ENCODE results near the gene GPX6.
A peak's percentile ranks its signal among the peaks of the same experiment; 100 is the strongest.
"Not testable (repeated sequence)": the region's sequence is repeated elsewhere in the genome, so short reads cannot be mapped to it uniquely, and the experiment has no call there.

Gene GPX6

DNA sequence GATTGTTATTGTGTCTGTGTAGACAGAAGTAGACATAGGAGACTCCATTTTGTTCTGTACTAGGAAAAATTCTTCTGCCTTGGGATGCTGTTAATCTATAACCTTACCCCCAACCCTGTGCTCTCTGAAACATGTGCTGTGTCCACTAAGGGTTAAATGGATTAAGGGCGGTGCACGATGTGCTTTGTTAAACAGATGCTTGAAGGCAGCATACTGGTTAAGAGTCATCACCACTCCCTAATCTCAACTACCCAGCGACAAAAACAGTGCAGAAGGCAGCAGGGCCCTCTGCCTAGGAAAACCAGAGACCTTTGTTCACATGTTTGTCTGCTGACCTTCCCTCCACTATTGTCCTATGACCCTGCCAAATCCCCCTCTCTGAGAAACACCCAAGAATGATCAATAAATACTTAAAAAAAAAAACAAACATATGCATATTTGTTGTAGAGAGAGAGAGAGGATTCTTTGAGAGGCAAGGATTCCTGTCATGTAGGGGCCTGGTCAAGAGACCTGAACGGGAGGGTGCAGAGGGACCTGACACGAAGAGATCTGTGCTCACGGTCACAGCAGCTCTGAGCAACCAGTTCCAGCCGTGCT, 12.8 kb downstream of the GPX6 start:
- not testable (repeated sequence) for H3K36me3 Mint-ChIP-seq (ENCODE audit: low read depth); H3K4me1 Mint-ChIP-seq (ENCODE audit: low read depth); H3K4me3 Mint-ChIP-seq; H3K27ac Mint-ChIP-seq; H3K9me3 Mint-ChIP-seq
- peaks cover 16% of the 10 kb centered on the region for H3K27me3 Mint-ChIP-seq

DNA sequence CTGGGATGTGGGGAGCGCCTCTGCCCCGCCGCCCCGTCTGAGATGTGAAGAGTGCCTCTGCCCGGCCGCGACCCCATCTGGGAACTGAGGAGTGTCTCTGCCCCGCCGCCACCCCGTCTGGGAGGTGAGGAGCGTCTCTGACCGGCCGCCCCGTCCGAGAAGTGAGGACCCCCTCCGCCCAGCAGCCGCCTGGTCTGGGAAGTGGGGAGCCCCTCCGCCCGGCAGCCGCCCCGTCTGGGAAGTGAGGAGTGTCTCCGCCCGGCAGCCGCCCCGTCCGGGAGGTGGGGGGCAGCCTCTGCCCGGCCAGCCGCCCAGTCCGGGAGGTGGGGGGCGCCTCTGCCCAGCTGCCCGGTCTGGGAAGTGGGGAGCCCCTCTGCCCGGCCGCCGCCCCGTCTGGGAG, 13.5 kb downstream of the GPX6 start:
- H3K4me1 Mint-ChIP-seq (ENCODE audit: low read depth); H3K27ac Mint-ChIP-seq; H3K4me3 Mint-ChIP-seq; H3K36me3 Mint-ChIP-seq (ENCODE audit: low read depth); H3K9me3 Mint-ChIP-seq: not testable (repeated sequence)
- peaks cover 14% of the 10 kb centered on the region for H3K27me3 Mint-ChIP-seq

DNA sequence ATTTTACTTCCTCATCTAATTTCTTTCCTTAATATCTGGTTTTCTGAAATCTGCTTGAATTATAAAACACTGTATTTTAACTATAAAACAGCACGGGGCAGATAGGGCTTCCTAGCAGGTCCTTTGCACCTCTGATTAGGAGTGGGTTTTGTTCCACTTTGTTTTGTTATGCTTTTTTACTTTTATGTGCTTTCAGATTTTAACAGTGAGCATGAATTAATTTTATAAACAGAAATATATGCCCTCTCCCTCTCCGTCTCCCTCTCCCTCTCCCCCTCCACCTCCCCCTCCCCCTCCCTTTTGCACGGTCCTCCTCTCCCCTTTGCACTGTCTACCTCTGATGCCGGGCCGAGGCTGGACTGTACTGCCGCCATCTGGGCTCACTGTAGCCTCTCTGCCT, 14.3 kb downstream of the GPX6 start:
- no peaks in the 10 kb centered on the region for H3K4me1 Mint-ChIP-seq (ENCODE audit: low read depth)
- no peaks in the 10 kb centered on the region for H3K36me3 Mint-ChIP-seq (ENCODE audit: low read depth)
- peaks cover 10% of the 10 kb centered on the region for H3K27me3 Mint-ChIP-seq
- no peak overlapping the region for H3K27ac Mint-ChIP-seq
- no peaks in the 10 kb centered on the region for H3K9me3 Mint-ChIP-seq
- no peak overlapping the region for H3K4me3 Mint-ChIP-seq

DNA sequence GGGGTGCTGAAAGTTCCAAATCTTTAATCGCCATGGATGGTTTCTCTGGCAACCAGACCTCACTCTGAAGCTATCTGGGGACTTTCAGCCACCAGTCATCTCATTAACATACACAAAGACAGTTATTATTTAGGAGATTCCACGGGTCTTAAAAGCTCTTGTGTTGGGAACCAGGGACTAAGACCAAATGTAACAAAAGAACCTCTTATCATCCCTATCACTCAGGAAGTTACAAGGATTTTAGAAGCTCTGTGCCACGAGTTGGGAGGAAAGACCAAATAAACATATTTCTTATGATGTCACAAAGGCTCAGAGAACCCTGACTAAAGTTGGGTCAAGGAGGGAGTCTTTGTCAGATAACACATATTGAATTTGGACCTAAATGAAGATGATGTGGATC, 17.7 kb downstream of the GPX6 start:
- no peak overlapping the region for H3K4me3 Mint-ChIP-seq
- no peaks in the 10 kb centered on the region for H3K36me3 Mint-ChIP-seq (ENCODE audit: low read depth)
- H3K27me3 Mint-ChIP-seq: peaks cover 23% of the 10 kb centered on the region
- H3K4me1 Mint-ChIP-seq (ENCODE audit: low read depth): no peaks in the 10 kb centered on the region
- no peak overlapping the region for H3K27ac Mint-ChIP-seq
- H3K9me3 Mint-ChIP-seq: no peaks in the 10 kb centered on the region

DNA sequence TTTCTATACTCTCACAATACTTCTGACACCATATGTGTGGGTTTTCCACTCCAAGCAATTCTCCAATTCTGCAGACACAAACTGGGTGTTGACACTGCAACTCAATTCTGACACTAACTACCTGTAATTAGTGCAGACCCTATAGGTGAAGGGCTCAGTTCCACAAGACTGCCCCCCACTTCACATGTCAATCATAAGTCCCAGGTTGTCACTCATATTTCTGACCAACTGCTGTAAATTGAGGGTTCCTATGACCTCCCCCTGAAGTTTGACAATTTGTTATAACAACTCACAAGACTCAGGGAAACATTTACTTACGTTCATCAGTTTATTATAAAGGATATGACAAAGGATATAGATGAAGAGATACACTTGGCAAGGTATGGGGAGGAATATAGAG, 18.3 kb downstream of the GPX6 start:
- Mint-ChIP-seq H3K36me3 (ENCODE audit: low read depth) (no peaks in the 10 kb centered on the region), H3K4me3 (no peak overlapping the region), H3K9me3 (no peaks in the 10 kb centered on the region), H3K27ac (no peak overlapping the region), H3K27me3 (peaks cover 28% of the 10 kb centered on the region), H3K4me1 (ENCODE audit: low read depth) (no peaks in the 10 kb centered on the region)

DNA sequence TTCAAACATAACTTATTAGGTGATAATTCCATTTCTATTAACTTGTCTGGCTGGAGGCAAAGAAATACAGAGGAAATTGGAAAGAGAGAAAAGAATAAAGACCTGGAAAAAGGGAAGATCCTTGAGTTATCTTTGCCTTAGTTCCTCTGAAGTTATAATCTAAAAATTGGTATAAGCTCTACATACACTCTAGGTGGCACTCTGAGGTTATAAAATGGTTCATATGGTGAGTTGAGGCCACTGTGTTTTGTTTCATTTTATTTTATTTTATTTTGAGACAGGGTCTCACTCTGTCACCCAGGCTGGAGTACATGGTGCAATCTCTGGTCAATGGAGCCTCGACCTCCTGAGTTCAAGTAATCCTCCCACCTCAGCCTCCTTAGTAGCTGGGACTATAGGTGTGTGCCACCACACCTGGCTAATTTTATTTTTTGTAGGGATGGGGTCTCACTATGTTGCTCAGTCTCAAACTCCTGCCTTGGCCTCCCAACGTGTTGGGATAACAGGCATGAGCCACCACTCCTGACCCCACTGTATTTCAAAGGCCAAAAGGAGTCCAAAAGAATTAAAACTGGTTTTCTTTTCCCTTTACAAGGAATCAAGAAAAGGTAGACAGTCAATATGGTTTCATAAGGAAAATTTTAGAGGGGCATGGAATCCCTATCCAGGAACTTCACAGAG, 19.4 kb downstream of the GPX6 start:
- Mint-ChIP-seq H3K27ac (no peak overlapping the region), H3K4me1 (ENCODE audit: low read depth) (peaks cover 7% of the 10 kb centered on the region), H3K36me3 (ENCODE audit: low read depth) (no peaks in the 10 kb centered on the region), H3K4me3 (no peak overlapping the region), H3K27me3 (peaks cover 38% of the 10 kb centered on the region), H3K9me3 (no peaks in the 10 kb centered on the region)

DNA sequence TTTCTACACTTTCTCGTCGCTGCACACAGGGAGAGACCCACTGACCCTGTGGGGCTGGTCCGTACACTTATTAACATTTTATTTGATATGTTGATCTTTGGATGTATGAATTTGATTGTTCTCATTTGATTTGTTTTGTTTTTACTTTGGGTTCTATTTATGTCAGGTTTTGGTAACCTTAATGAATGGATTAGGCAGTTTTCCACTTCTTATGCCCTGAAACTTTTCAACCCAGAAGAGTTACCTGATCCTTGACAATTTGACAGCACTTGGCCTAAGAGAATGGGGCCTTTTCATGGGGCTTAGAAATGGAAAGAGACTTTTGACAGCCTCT, 23.6 kb downstream of the GPX6 start:
- Mint-ChIP-seq H3K36me3 (ENCODE audit: low read depth) (no peaks in the 10 kb centered on the region), H3K27ac (no peak overlapping the region), H3K4me1 (ENCODE audit: low read depth) (peaks cover 28% of the 10 kb centered on the region), H3K4me3 (no peak overlapping the region), H3K9me3 (no peaks in the 10 kb centered on the region), H3K27me3 (peaks cover 68% of the 10 kb centered on the region)

DNA sequence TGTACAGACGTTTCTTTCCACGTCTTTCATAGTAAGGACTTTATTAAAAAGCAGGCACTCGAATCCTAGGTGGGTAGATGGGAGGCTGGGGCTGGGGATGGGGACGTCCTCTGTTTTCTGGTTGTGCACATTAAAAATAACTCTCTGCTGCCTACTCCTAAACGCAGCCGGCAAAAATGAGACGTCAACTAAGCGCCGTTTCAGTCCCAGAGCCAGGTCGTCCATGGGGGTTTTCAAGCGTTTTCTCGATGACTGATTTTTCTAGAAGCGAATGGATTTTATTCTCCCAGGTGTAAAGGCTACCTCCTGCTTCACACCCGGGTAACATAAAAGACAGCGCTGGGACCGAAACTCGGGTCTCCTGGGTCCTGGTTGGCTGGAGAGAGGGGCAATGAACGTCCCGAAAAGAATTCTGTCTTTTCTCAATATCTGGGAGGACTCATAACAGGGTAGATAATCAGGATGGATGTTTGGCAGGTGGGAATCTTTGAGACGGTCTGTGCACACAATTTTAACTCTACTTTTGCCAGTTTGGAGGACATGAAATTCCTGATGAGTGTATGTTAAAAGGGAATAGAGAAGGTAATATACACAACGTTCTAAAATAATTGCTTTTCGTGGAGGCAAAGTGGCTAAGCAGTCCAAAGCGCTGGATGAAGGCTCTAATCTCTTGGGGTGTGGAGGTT, 25.2 kb downstream of the GPX6 start:
- Mint-ChIP-seq H3K9me3 (peaks cover 2% of the 10 kb centered on the region), H3K4me1 (ENCODE audit: low read depth) (peaks cover 28% of the 10 kb centered on the region), H3K27ac (peak overlapping the region; percentile 32), H3K36me3 (ENCODE audit: low read depth) (no peaks in the 10 kb centered on the region), H3K4me3 (peak overlapping the region; percentile 75), H3K27me3 (peaks cover 68% of the 10 kb centered on the region)

DNA sequence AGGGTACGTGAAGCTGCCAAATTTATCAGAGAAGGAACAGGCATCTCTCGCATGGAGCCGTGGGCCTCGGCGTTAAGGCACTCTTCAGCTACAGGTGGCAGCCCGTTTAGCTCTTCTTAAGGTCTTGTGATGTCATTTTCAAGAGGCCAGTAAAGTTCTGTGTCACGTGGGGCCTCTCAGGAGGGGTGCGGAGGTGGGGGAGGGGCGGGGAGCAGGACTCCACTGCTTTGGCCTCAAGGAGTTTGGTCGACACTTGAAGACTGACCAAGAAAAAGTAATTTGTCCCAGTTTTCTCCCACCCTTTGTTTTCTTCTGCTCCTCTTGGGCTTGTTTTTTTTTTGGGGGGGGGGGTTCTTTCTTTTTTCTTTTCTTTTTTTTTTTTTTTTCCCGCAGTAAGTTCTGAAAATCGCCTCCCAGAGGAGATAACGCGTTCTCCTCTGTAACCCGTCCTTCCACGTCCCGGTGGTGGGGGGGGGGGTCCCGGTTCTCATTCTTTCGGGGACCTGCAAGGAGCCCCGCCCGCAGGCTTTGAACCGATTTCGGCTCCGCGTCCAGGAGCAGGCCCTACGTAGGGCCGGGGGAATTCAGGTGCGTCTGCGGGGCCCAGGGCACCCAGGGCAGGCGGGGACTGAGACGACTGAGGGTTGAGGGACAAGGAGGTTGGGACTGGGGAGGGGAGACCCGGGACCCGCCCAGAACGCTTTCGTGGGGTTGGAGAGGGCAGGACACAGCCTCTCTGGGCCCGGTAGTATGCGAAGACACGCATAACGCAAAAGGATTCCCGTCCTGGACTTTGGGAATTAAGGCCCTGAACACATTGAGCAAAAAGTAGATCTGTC, 26.0 kb downstream of the GPX6 start:
- peak overlapping the region; percentile 32 for H3K27ac Mint-ChIP-seq
- H3K36me3 Mint-ChIP-seq (ENCODE audit: low read depth): no peaks in the 10 kb centered on the region
- H3K27me3 Mint-ChIP-seq: peaks cover 70% of the 10 kb centered on the region
- H3K4me1 Mint-ChIP-seq (ENCODE audit: low read depth): peaks cover 28% of the 10 kb centered on the region
- H3K4me3 Mint-ChIP-seq: peak overlapping the region; percentile 75
- peaks cover 5% of the 10 kb centered on the region for H3K9me3 Mint-ChIP-seq

DNA sequence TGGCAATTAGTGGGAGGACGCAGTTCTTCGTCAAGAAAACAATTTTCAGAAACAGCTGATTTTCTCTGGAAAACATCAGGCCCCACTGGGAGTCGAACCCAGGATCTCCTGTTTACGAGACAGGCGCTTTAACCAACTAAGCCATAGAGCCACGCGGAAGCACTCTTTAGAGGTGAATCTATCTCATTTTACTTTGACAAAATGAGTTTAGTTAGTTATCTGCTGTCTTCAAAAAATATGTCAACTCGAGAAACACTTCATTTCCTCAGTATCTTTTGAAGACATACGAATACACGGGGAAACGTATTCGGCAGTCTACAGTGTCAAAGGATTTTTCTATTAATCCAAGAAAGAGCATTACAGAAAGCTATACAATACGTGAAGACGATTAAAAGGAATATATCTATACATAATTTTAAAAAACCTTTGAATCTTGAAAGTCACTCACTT, 26.7 kb downstream of the GPX6 start:
- peak overlapping the region; percentile 75 for H3K4me3 Mint-ChIP-seq

DNA sequence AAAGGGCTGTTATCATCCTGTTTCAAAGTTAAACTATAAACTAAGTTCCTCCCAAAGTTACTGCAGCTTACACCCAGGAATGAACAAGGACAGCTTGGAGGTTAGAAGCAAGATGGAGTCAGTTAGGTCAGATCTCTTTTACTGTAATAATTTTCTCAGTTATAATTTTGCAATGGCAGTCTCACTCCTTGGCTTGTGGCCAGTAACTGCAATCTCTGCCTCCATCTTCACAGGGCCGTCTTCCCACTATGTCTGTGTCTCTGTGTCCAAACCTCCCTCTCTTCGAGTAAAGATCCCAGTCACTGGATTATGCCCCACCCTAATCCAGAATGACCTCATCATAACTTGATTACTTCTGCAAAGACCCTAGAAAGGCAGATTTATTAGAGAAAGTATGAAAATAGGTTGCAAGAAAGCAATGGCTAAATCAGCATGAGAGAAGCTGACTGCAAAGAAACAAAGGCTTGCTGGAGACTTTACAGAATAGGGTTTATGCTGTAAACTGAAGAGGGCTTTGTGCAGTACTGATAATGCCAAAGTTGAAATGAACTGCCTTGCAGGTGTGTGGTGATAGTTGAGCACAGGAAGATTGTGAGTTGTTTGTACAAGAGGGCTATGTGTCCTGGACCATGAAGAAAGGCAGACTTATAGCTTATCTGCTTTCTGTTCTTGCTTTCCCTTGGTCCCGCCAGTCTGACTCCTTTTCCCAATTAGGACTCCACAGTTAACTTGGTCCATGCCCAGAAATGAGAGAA, 28.4 kb downstream of the GPX6 start:
- Mint-ChIP-seq H3K4me1 (ENCODE audit: low read depth) (peaks cover 28% of the 10 kb centered on the region), H3K27ac (no peak overlapping the region), H3K9me3 (peaks cover 5% of the 10 kb centered on the region), H3K4me3 (no peak overlapping the region), H3K36me3 (ENCODE audit: low read depth) (no peaks in the 10 kb centered on the region), H3K27me3 (peaks cover 61% of the 10 kb centered on the region)

More for the DNA sequence above, 26.7 kb downstream of the GPX6 start:
- peak overlapping the region; percentile 73 for H3K27ac Mint-ChIP-seq
- peaks cover 65% of the 10 kb centered on the region for H3K27me3 Mint-ChIP-seq
- H3K4me1 Mint-ChIP-seq (ENCODE audit: low read depth): peaks cover 28% of the 10 kb centered on the region
- H3K36me3 Mint-ChIP-seq (ENCODE audit: low read depth): no peaks in the 10 kb centered on the region
- H3K9me3 Mint-ChIP-seq: peaks cover 5% of the 10 kb centered on the region

DNA sequence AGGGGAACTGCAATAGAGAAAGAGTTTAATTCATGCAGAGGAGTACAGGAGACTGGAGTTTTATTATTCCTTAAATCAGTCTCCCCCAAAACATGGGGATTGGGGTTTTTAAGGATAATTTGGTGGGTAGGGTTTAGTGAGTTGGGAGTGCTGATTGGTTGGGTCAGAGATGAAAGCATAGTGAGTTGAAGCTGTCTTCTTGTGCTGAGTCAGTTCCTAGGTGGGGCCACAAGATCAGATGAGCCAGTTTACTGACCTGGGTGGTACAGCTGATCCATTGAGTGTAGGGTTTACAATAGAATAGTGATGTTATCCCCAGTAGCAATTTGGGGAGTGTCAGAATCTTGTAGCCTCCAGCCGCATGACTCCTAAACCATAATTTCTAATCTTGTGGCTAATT, 29.1 kb downstream of the GPX6 start:
- Mint-ChIP-seq H3K27me3 (peaks cover 61% of the 10 kb centered on the region), H3K36me3 (ENCODE audit: low read depth) (no peaks in the 10 kb centered on the region), H3K4me1 (ENCODE audit: low read depth) (peaks cover 23% of the 10 kb centered on the region), H3K9me3 (peaks cover 5% of the 10 kb centered on the region), H3K4me3 (no peak overlapping the region), H3K27ac (no peak overlapping the region)

DNA sequence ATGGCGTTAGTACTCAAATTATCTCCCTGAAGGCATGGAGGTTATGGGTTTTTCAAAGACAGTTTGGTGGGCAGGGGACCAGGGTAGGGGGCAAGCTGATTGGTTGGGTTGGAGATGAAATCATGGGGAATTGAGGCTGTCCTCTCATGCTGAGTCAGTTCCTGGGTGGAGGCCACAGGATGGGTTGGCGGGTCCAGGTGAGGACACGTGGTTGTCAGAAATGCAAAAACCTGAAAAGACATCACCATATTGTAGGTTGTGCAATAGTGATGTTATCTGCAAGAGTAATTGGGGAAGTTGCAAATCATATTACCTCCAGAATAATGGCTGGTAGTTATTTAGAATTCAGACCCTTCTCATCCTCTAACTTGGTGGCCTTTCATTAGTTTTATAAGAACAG, 30.1 kb downstream of the GPX6 start:
- Mint-ChIP-seq H3K4me1 (ENCODE audit: low read depth) (peaks cover 18% of the 10 kb centered on the region), H3K9me3 (peaks cover 5% of the 10 kb centered on the region), H3K36me3 (ENCODE audit: low read depth) (no peaks in the 10 kb centered on the region), H3K4me3 (no peak overlapping the region), H3K27ac (no peak overlapping the region), H3K27me3 (peaks cover 63% of the 10 kb centered on the region)

DNA sequence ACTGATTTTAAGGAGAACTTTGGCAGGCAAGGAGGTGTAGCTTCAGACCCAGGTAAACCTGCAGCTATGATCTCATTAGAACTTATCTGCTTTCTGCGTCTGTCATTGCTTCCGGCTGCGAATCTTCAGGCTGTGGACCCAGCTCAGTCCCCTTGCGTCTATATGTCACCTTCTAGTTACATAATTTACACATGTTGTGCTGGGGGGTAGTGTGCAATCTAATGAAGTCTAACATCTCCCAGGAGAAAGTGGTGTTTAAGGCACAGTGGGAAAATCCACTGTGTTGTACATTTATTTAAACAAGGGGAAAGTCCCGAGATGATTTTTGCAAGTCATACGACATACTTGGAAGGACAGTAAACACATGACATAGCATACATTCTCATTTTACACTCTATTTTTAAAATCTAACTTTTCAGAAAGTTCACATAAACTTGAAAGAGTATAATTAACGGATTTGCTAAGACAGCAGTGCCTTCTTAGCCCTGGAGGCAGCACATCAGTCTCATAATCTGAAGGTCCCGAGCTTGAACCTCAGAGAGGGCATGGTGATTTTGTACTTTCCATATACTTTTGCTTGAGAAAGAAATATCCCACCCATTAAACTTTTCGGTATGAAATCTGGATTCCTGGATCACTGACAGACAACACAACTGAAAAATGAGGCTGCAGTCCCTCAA, 35.2 kb downstream of the GPX6 start:
- no peak overlapping the region for H3K27ac Mint-ChIP-seq
- no peaks in the 10 kb centered on the region for H3K36me3 Mint-ChIP-seq (ENCODE audit: low read depth)
- peaks cover 63% of the 10 kb centered on the region for H3K27me3 Mint-ChIP-seq

More for the DNA sequence above, 35.2 kb downstream of the GPX6 start:
- Mint-ChIP-seq H3K4me1 (ENCODE audit: low read depth) (peaks cover 3% of the 10 kb centered on the region), H3K4me3 (no peak overlapping the region), H3K9me3 (peaks cover 4% of the 10 kb centered on the region)

Data from stimulated activated naive CD8-positive, alpha-beta T cell treated with anti-CD3 and anti-CD28 coated beads, Interleukin-15, Interleukin-2, amounts not matched to agents 100 ng/mL and 50 ng/mL, for 24 hours (primary cell).